ENCODE results near the gene AGPAT3.

Gene AGPAT3

DNA sequence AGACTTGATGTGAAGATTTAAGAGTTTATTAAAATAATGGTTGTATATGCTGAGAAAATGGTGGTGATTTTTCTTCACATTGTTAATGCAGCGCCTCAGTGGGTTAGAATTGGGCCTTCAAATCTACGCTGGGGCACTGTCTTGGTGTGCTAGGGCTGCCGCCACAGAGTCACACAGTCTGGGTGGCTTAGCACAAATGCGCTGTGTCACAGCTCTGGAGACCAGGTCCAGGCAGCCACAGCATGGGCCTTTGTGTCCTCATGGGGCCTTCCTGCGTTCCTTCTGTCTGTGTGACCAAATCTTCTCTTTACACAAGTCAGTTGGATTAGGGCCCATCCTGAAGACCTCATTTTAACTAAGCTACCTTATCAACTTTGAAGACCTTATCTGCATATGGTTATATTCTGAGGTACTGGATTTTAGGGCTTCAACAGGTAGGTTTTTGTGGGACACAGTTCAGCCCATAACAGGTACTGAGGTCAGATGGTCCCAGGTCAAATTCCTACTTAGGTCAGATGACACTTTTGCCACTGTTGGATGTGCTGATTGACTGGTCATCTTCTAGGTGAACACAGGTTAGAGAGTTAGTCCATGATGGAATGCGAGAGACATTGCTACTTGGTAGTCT, 164.6 kb downstream of the AGPAT3 start:
- no peak for DNase-seq

DNA sequence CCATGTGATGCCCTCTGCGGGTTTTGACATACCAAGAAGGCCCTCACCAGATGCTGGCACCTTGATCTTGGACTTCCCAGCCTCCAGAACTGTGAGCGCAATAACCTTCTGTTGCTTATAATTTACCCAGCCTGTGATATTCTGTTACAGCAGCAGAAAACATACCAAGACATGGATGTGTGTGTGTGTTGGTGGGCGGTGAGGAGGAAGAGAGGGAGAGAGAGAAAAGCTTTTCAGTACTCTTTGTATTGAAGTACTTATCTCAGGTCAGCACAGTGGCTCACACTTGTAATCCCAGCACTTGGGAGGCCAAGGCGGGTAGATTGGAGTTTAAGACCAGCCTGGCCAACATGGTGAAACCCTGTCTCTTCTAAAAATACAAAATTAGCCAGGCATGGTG, 170.2 kb downstream of the AGPAT3 start:
- no peak for DNase-seq

All from DMS153 (cell line).